Effector memory CD4-positive, alpha-beta T cell (primary cell): ENCODE data around the gene HNRNPF.
"Not testable (repeated sequence)": the region's sequence is repeated elsewhere in the genome, so short reads cannot be mapped to it uniquely, and the experiment has no call there.

Experiments used
- DNase-seq, 3 donors: peaks; one replicate each; pipeline ENCODE4 v3.0.0-alpha.2; 2020
- H3K27ac ChIP-seq: 2 replicates; pipeline ENCODE4 v1.7.0; 2013; ENCODE audit warnings: mild to moderate bottlenecking, low read length, moderate library complexity; ENCODE audit not compliant: insufficient read depth, poor library complexity, severe bottlenecking
- H3K27me3 ChIP-seq: replicated peaks from 2 replicates; pipeline ENCODE4 v1.7.0; 2013; ENCODE audit warnings: mild to moderate bottlenecking, low read length; ENCODE audit not compliant: insufficient read depth, control insufficient read depth, poor library complexity, severe bottlenecking
- H3K36me3 ChIP-seq: 2 replicates; pipeline ENCODE4 v1.7.0; 2013; ENCODE audit warnings: mild to moderate bottlenecking, low read length, moderate library complexity; ENCODE audit not compliant: control insufficient read depth, insufficient read depth
- H3K4me1 ChIP-seq: 2 replicates; pipeline ENCODE4 v1.7.0; 2013; ENCODE audit warnings: low read length, mild to moderate bottlenecking; ENCODE audit not compliant: control insufficient read depth, insufficient read depth, poor library complexity, severe bottlenecking
- H3K4me3 ChIP-seq: 2 replicates; pipeline ENCODE4 v1.7.0; 2013; ENCODE audit warnings: low read length, low read depth, mild to moderate bottlenecking; ENCODE audit not compliant: insufficient read depth, poor library complexity, severe bottlenecking
- H3K9me3 ChIP-seq: 2 replicates; pipeline ENCODE4 v1.7.0; 2013; ENCODE audit warnings: mild to moderate bottlenecking, low read length, moderate library complexity; ENCODE audit not compliant: control insufficient read depth

The HNRNPF gene

GRCh38 chr10:43342279-43343125 lies 66.5 kb downstream of the HNRNPF start:
- Histone ChIP-seq H3K4me3 (no peak overlapping the region), H3K4me1 (no peaks in the 10 kb centered on the region), H3K36me3 (no peaks in the 10 kb centered on the region), H3K9me3 (no peaks in the 10 kb centered on the region), H3K27ac (no peak overlapping the region), H3K27me3 (no peaks in the 10 kb centered on the region)
- DNase-seq: no peak

GRCh38 chr10:43341450-43341849 lies 67.5 kb downstream of the HNRNPF start:
- Histone ChIP-seq H3K4me1 (no peaks in the 10 kb centered on the region), H3K27ac (no peak overlapping the region), H3K27me3 (no peaks in the 10 kb centered on the region), H3K4me3 (no peak overlapping the region), H3K9me3 (no peaks in the 10 kb centered on the region), H3K36me3 (no peaks in the 10 kb centered on the region)
- DNase-seq: no peak

DNA sequence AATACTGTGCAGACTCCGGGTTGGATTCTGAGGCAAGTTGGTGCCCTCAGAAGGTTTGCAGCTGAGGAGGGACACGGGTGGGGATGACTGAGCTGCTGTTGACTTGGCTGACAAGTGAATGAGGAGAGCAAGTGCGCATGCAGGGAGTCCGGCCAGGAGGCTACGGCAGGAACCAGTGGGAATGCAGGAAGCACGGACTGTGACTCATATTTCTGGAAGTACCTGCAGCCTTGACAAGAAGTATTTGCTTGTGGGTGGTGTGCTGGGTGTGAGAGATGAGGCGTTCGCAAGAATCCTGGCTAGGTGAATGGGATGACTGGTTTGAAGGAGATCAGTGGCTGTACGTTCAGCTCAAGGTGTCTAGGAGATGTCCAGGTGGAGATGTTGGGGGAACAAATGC lies 68.4 kb downstream of the HNRNPF start:
- H3K36me3 ChIP-seq: no peaks in the 10 kb centered on the region
- no peak overlapping the region for H3K27ac ChIP-seq
- no peaks in the 10 kb centered on the region for H3K9me3 ChIP-seq
- H3K4me1 ChIP-seq: no peaks in the 10 kb centered on the region
- H3K27me3 ChIP-seq: no peaks in the 10 kb centered on the region
- DNase-seq: no peak
- no peak overlapping the region for H3K4me3 ChIP-seq

GRCh38 chr10:43340101-43340500 lies 68.9 kb downstream of the HNRNPF start:
- no peak for DNase-seq
- Histone ChIP-seq H3K27ac (no peak overlapping the region), H3K4me1 (no peaks in the 10 kb centered on the region), H3K36me3 (no peaks in the 10 kb centered on the region), H3K27me3 (no peaks in the 10 kb centered on the region), H3K4me3 (no peak overlapping the region), H3K9me3 (no peaks in the 10 kb centered on the region)

- Histone ChIP-seq H3K9me3 (no peaks in the 10 kb centered on the region), H3K4me3 (no peak overlapping the region), H3K36me3 (no peaks in the 10 kb centered on the region), H3K4me1 (no peaks in the 10 kb centered on the region), H3K27ac (no peak overlapping the region), H3K27me3 (no peaks in the 10 kb centered on the region)
- DNase-seq: no peak
These were observed 69.8 kb downstream of the HNRNPF start for GRCh38 chr10:43339136-43339535.

DNA sequence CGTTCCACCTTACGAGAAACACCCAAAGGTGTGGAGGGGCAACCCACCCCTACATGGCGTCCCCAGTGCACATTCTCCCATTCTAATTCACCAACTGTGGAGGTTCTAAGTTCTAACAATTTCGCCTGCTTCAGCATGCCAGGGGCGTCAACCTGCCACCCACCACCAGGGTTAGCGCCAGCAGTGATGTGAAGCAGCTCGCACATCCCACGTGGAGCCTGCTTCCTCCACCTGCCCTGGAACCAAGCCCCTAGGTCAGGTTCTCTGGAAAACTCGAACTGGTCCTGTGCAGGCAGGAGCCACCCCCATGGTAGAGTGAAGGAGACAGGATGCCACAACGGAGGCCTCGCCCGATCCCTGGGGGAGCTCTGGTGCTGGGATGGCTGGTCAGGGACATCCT lies 70.9 kb downstream of the HNRNPF start:
- no peaks in the 10 kb centered on the region for H3K9me3 ChIP-seq
- H3K36me3 ChIP-seq: no peaks in the 10 kb centered on the region
- H3K4me3 ChIP-seq: no peak overlapping the region
- no peak for DNase-seq
- no peaks in the 10 kb centered on the region for H3K27me3 ChIP-seq
- no peak overlapping the region for H3K27ac ChIP-seq
- peaks cover under 1% of the 10 kb centered on the region for H3K4me1 ChIP-seq

DNA sequence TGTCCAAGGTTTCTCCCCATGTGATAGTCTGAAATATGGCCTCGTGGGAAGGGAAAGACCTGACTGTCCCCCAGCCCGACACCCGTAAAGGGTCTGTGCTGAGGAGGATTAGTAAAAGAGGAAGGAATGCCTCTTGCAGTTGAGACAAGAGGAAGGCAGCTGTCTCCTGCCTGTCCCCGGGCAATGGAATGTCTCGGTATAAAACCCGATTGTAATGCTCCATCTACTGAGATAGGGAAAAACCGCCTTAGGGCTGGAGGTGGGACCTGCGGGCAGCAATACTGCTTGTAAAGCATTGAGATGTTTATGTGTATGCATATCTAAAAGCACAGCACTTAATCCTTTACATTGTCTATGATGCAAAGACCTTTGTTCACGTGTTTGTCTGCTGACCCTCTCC lies 71.5 kb downstream of the HNRNPF start:
- H3K4me3 ChIP-seq, H3K9me3 ChIP-seq, H3K27ac ChIP-seq, DNase-seq, H3K27me3 ChIP-seq, H3K4me1 ChIP-seq, H3K36me3 ChIP-seq: not testable (repeated sequence)

DNA sequence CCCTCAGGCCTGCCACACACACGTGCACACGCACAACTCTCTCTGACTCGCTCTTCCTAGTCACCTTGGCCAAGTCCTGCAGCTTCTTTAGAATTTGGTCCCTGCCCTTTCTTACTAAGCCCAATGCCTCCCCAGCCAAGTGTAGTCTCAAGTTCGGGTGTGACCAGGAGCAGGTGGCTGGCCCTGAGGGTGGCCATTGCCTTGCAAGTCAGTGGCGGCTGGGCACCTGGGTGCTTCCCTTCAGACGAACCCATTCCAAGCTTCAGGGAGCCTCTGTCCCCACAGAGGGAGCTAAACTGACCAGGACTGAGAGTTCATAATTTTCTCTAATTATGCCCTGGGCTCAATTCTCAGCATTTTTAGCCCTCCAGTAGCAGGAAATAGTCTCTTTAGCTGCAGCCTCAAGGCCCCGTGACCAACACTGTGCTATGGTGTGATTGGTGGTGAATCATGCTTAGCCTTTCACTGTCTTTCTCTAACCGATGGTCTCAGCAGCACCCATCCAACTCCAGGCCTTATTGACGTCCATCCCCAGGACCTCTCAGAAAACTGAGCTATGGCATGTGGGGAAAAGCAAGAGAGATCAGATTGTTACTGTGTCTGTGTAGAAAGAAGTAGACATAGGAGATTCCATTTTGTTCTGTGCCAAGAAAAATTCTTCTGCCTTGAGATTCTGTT lies 72.2 kb downstream of the HNRNPF start:
- Histone ChIP-seq H3K36me3 (no peaks in the 10 kb centered on the region), H3K27me3 (no peaks in the 10 kb centered on the region), H3K4me1 (peaks cover 11% of the 10 kb centered on the region), H3K4me3 (no peak overlapping the region), H3K9me3 (no peaks in the 10 kb centered on the region), H3K27ac (no peak overlapping the region)
- DNase-seq: no peak

DNA sequence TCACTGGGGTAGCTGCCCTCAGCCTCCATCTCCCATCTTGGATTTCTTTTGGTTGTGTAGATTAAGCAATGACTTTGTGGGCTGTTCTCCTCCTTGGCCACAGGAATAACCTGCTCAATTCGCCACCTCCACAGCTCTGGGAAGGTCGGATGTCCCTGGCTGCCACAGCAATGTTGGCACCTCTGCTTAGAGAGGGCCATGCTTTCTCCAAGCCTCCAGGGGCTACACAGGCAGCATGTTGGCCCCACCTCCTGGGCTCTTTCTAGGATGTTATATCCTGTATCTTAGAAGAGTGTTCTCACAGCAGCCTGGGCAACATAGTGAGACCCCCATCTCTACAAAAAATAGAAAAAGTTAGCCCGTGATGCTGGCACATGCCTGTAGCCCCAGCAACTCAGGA lies 72.9 kb downstream of the HNRNPF start:
- no peak for DNase-seq
- Histone ChIP-seq H3K27ac (no peak overlapping the region), H3K4me1 (peaks cover 15% of the 10 kb centered on the region), H3K36me3 (no peaks in the 10 kb centered on the region), H3K27me3 (no peaks in the 10 kb centered on the region), H3K4me3 (no peak overlapping the region), H3K9me3 (no peaks in the 10 kb centered on the region)
